B cell (primary cell): Measurements from ENCODE around the gene ADAMTSL1. TPM values are rescaled to one million over a fixed set of nuclear protein-coding genes. Genes with fewer than 3 reads are reported as not detected.

Experiments
- ATAC-seq: fragments of 200-7000 bp; cut with Tn5 transposase; one replicate; pipeline ENCODE4 v1.10.0; 2021; ENCODE audit warnings: low read depth, mild to moderate bottlenecking, moderate number of reproducible peaks, moderate library complexity
- CTCF ChIA-PET: fragments of 350-600 bp; sonication (Branson Sonifier 250); formaldehyde crosslinking; loops from one replicate; lab custom pipeline; 2021; ENCODE audit warnings: antibody characterized with exemption, inconsistent platforms; lab: Charles Lee
- POLR2A ChIA-PET: fragments of 350-600 bp; sonication (Branson Sonifier 250); formaldehyde crosslinking; loops from one replicate; lab custom pipeline; 2021; ENCODE audit warnings: antibody characterized with exemption; lab: Charles Lee
- DNase-seq: peaks from one replicate; pipeline ENCODE4 v3.0.0; 2013
- H2AFZ ChIP-seq: 2 replicates; pipeline ENCODE4 v1.6.1; 2012; ENCODE audit warnings: mild to moderate bottlenecking, low read depth, low read length; ENCODE audit not compliant: insufficient read depth, poor library complexity, severe bottlenecking
- H3K27ac ChIP-seq, 2 donors: 1 replicate in 1 of 2; 2 replicates in 1 of 2; pipeline ENCODE4 v1.5.1; 2012 to 2013; ENCODE audit warnings: low read length in 2 of 2, mild to moderate bottlenecking in 2 of 2, moderate library complexity in 1 of 2
- H3K27me3 ChIP-seq, 4 experiments: fragments of 200-600 bp in 1 of 4; sonication (generic) in 1 of 4; replicated peaks in 1 of 4; 1 replicate in 2 of 4; 2 replicates in 2 of 4; pipeline versions ENCODE4 v1.6.1 to v1.7.0; 2013 to 2016; ENCODE audit warnings: low read length in 3 of 4, mild to moderate bottlenecking in 2 of 4, mixed read lengths in 1 of 4, moderate library complexity in 1 of 4; ENCODE audit not compliant: insufficient read depth in 4 of 4, control insufficient read depth in 3 of 4; ENCODE audit errors: control extremely low read depth in 1 of 4
- H3K36me3 ChIP-seq, 2 experiments: replicated peaks in 1 of 2; 1 replicate in 1 of 2; 2 replicates in 1 of 2; pipeline versions ENCODE4 v1.6.1 to v1.7.1; 2013; ENCODE audit warnings: low read length in 1 of 2; ENCODE audit not compliant: insufficient read depth in 2 of 2, control insufficient read depth in 1 of 2; ENCODE audit errors: control extremely low read depth in 1 of 2, extremely low read depth in 1 of 2
- H3K4me1 ChIP-seq, 2 donors: fragments of 200-600 bp in 1 of 2; sonication (generic) in 1 of 2; 1 replicate in 1 of 2; 2 replicates in 1 of 2; pipeline versions ENCODE4 v1.5.1 to v1.6.1; 2013 to 2017; ENCODE audit warnings: low read length in 2 of 2; ENCODE audit not compliant: control insufficient read depth in 2 of 2, insufficient read depth in 2 of 2
- H3K4me2 ChIP-seq: replicated peaks from 2 replicates; pipeline ENCODE3; 2012; ENCODE audit warnings: mild to moderate bottlenecking, low read depth, low read length; ENCODE audit not compliant: poor library complexity, severe bottlenecking
- H3K4me3 ChIP-seq, 5 experiments: fragments of 200-600 bp in 1 of 5; sonication (generic) in 1 of 5; 1 replicate in 3 of 5; 2 replicates in 2 of 5; pipeline versions ENCODE4 v1.5.1 to v1.7.0; 2011 to 2016; ENCODE audit warnings: low read length in 4 of 5, mild to moderate bottlenecking in 4 of 5, low read depth in 2 of 5, control low read depth in 1 of 5, moderate library complexity in 1 of 5; ENCODE audit not compliant: insufficient read depth in 1 of 5; ENCODE audit errors: control extremely low read depth in 1 of 5, extremely low read depth in 1 of 5
- H3K79me2 ChIP-seq: fragments of 200-600 bp; sonication (generic); one replicate; pipeline ENCODE4 v1.6.0; 2016; ENCODE audit warnings: low read length; ENCODE audit not compliant: control insufficient read depth, insufficient read depth
- H3K9ac ChIP-seq: fragments of 200-600 bp; sonication (generic); 2 replicates; pipeline ENCODE4 v1.6.1; 2017; ENCODE audit warnings: mild to moderate bottlenecking, low read length, moderate library complexity
- H3K9me3 ChIP-seq, 3 donors: one replicate each; pipeline versions ENCODE4 v1.6.1 to v1.7.1; 2013; ENCODE audit warnings: low read length in 2 of 3; ENCODE audit not compliant: control insufficient read depth in 2 of 3, insufficient read depth in 1 of 3; ENCODE audit errors: control extremely low read depth in 1 of 3
- H4K20me1 ChIP-seq: 2 replicates; pipeline ENCODE4 v1.6.0; 2012; ENCODE audit warnings: mild to moderate bottlenecking, low read length; ENCODE audit not compliant: insufficient read depth, control insufficient read depth, poor library complexity, severe bottlenecking
- H3K27ac Mint-ChIP-seq: one replicate; pipeline ENCODE4 v1.8.0; 2021; ENCODE audit warnings: mixed read lengths
- H3K27me3 Mint-ChIP-seq: one replicate; pipeline ENCODE4 v1.8.0; 2021; ENCODE audit warnings: mixed read lengths
- H3K4me1 Mint-ChIP-seq: one replicate; pipeline ENCODE4 v1.8.0; 2021; ENCODE audit warnings: mixed read lengths
- H3K4me3 Mint-ChIP-seq: one replicate; pipeline ENCODE4 v1.8.0; 2021; ENCODE audit warnings: mixed read lengths
- H3K9me3 Mint-ChIP-seq: one replicate; pipeline ENCODE4 v1.8.0; 2022; ENCODE audit warnings: mixed read lengths; ENCODE audit not compliant: insufficient read depth
- EZH2 ChIP-seq: IDR thresholded peaks from 2 replicates; pipeline ENCODE4 v1.6.1; 2012; ENCODE audit warnings: borderline replicate concordance, low read depth, mild to moderate bottlenecking, moderate library complexity, low read length; ENCODE audit not compliant: insufficient read depth, poor library complexity, severe bottlenecking
- WGBS: methylation state at CpG from one replicate; pipeline ENCODE4 v1.1.5; 2013; ENCODE audit warnings: missing lambda C conversion rate; ENCODE audit not compliant: insufficient coverage; 5-methylcytosine and 5-hydroxymethylcytosine counted together
- intact Hi-C: fragments of 100-400 bp; cut with micrococcal nuclease; formaldehyde crosslinking; loops from one replicate; pipeline ENCODE4 v1.10.0; 2022
- polyA plus RNA-seq: library from polyadenylated mRNA; depleted of rRNA; stranded (reverse); fragments of >200 nt; gene quantifications from 2 replicates; pipeline ENCODE4 v1.2.3, GENCODE V29; 2012
- total RNA-seq, 2 donors: library from RNA; stranded (reverse); fragments of 120-200 nt in 1 of 2; gene quantifications; 1 replicate in 1 of 2; 2 replicates in 1 of 2; pipeline versions ENCODE4 v1.2.3 to v1.2.4, GENCODE V29; 2013 to 2022
- TF ChIP-seq, protein P1 (sequence below): fragments of 200-600 bp; IDR thresholded peaks from one replicate; pipeline ENCODE4 v1.8.0; 2022; ENCODE audit warnings: antibody characterized with exemption, mild to moderate bottlenecking

ADAMTSL1 gene
- total and polyA plus RNA-seq, 2 donors (not counting 1 experiment from before 2014, with no cell fraction given) = not detected

DNA sequence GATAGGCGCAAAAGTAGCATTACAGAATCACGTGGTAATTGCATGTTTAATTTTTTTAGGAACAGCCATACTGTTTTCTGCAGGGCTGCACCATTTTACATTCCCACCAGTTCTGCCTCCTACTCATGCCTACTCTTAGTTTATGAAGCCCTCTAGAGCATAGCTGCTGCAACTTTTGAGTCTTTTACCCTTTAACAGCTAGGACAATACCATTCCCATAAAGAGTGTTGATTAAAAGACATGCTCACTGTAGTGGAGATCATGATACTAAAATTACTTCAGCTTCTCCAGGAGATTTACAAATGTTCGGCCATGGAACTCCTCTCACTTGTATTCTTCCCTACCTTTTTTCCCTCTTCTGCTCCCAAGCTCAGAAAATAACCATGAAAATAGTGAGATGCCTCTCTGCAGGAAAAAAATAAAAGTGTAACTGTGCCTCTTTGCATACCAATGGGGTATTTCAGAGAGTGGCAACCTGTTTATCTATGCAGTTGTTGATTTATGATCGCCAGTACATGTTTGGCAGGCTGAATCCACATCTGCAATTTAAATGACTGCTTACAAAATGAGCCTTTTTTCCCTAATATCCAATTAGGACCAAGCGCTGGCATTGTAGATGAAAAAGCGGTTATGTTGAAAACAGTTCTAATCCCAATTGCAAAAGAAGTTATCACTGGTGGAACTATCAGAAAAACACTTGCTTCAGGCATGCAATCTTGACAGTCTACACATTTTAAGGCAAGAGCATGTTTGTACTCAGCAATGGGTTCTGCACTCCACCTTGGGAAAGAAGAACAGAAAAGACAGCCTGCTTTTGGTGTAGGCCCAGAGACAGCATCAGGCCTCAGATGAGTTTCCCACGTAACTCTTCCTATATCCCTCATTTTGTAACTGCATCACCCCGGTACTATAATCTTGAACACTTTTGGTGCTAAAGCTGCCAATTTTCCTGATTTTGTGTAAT, 131.1 kb downstream of the ADAMTSL1 start:
- intact Hi-C loops = no loop called here
- H2AFZ ChIP-seq = no peak overlapping the region
- ATAC-seq = no peak
- H3K9ac ChIP-seq = no peak overlapping the region
- H3K4me2 ChIP-seq = no peak overlapping the region
- H3K4me1 ChIP-seq = no peaks in the 10 kb centered on the region
- Mint-ChIP-seq H3K4me1 (no peaks in the 10 kb centered on the region), H3K9me3 (no peaks in the 10 kb centered on the region), H3K27me3 (no peaks in the 10 kb centered on the region), H3K27ac (no peak overlapping the region), H3K4me3 (no peak overlapping the region)
- H3K27me3 ChIP-seq = no peaks in the 10 kb centered on the region
- POLR2A ChIA-PET = no interaction called here
- H3K9me3 ChIP-seq = no peaks in the 10 kb centered on the region
- no peaks in the 10 kb centered on the region for H3K36me3 ChIP-seq
- whole genome bisulfite sequencing = 95% methylated on average over 3 of the region's 8 CpGs
- TF ChIP-seq EZH2 = no peak
- TF ChIP-seq, protein P1, sequence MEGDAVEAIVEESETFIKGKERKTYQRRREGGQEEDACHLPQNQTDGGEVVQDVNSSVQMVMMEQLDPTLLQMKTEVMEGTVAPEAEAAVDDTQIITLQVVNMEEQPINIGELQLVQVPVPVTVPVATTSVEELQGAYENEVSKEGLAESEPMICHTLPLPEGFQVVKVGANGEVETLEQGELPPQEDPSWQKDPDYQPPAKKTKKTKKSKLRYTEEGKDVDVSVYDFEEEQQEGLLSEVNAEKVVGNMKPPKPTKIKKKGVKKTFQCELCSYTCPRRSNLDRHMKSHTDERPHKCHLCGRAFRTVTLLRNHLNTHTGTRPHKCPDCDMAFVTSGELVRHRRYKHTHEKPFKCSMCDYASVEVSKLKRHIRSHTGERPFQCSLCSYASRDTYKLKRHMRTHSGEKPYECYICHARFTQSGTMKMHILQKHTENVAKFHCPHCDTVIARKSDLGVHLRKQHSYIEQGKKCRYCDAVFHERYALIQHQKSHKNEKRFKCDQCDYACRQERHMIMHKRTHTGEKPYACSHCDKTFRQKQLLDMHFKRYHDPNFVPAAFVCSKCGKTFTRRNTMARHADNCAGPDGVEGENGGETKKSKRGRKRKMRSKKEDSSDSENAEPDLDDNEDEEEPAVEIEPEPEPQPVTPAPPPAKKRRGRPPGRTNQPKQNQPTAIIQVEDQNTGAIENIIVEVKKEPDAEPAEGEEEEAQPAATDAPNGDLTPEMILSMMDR = no peak
- no peak overlapping the region for H3K4me3 ChIP-seq
- CTCF ChIA-PET = no interaction called here
- DNase-seq = no peak
- H3K27ac ChIP-seq = no peak overlapping the region
- H3K79me2 ChIP-seq = no peaks in the 10 kb centered on the region
- no peaks in the 10 kb centered on the region for H4K20me1 ChIP-seq

DNA sequence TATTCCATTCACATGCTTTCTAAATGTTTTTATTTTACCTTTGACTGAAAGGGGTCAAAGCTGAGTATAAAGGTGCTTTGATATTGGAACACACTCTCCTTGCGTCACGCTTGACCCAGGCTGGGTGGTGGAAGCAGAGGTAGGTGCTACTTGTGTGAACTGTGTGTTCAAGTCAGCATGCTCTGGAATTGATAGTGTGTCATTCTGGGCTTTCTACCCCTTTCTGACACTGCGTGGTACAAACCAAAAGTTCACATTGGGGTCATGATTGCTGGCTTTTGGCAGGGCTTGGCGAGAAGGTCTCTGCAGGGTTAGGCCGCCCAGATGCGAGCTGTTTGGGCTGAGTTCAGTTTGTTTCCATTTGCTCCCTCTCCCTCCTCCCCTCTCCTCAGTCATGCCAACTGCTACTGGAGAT, 131.8 kb downstream of the ADAMTSL1 start:
- 90% methylated on average over 4 of the region's 6 CpGs for WGBS
- H3K9me3 ChIP-seq = no peaks in the 10 kb centered on the region
- no peak overlapping the region for H3K27ac ChIP-seq
- intact Hi-C loops = no loop called here
- H3K27me3 ChIP-seq = no peaks in the 10 kb centered on the region
- no peaks in the 10 kb centered on the region for H3K4me1 ChIP-seq
- Mint-ChIP-seq H3K4me1 (no peaks in the 10 kb centered on the region), H3K4me3 (no peak overlapping the region), H3K27me3 (no peaks in the 10 kb centered on the region), H3K9me3 (no peaks in the 10 kb centered on the region), H3K27ac (no peak overlapping the region)
- H3K79me2 ChIP-seq = no peaks in the 10 kb centered on the region
- H3K36me3 ChIP-seq = no peaks in the 10 kb centered on the region
- DNase-seq = no peak
- no peak overlapping the region for H3K4me3 ChIP-seq
- ChIA-PET POLR2A (no interaction called here), CTCF (no interaction called here)
- no peak overlapping the region for H2AFZ ChIP-seq
- TF ChIP-seq, protein P1 = no peak
- no peak for TF ChIP-seq EZH2
- no peak for ATAC-seq
- no peak overlapping the region for H3K9ac ChIP-seq
- no peak overlapping the region for H3K4me2 ChIP-seq
- no peaks in the 10 kb centered on the region for H4K20me1 ChIP-seq
